ENCODE results near the gene BAIAP2L1.
"Not testable (repeated sequence)": the region's sequence is repeated elsewhere in the genome, so short reads cannot be mapped to it uniquely, and the experiment has no call there.

The BAIAP2L1 gene

GRCh38 chr7:98398567-98399372 is 2.1 kb downstream of the BAIAP2L1 start:
- peak; percentile 19 for DNase-seq (ENCODE audit: low read depth)

DNA sequence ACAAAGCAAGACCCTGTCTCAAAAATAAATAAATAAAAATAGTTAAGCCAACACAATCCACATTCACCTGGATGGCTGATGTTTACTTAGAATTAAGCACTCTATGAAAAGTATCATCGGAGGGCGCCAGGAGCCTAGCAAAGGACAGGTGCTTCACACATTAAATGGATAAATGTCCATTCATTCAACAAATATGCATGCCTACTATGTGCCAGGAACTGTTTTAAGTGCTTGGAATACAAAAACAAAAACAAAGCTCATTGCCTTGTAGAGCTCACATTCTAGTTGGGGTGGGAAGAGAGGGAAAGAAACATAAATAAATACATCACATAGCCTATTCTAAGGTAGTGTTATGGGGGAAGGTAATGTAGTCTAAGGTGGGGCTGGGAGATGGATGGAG is 4.1 kb downstream of the BAIAP2L1 start:
- no peak for DNase-seq (ENCODE audit: low read depth)

GRCh38 chr7:98395951-98396350 is 4.9 kb downstream of the BAIAP2L1 start:
- no peak for DNase-seq (ENCODE audit: low read depth)

DNA sequence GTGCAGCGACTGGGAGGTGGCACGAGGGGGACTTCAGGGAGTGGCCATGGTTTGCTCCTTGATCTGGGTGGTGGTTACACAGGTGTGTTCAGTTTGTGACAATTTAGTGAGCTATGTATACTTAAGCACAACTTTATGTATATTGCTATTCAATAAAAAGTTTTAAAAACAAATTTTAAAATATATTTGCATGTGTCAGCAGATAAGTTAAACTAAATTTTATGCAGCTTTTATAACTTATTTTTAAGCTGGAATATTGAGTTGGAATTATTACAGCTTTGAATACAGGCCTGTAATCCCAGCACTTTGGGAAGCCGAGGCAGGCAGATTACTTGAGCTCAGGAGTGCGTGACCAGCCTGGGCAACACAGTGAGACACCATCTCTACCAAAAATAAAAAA is 5.4 kb downstream of the BAIAP2L1 start:
- no peak for DNase-seq (ENCODE audit: low read depth)

- DNase-seq (ENCODE audit: low read depth) = peak; percentile 89
Observed at GRCh38 chr7:98394377-98394836, 6.5 kb downstream of the BAIAP2L1 start.

- DNase-seq (ENCODE audit: low read depth) = no peak
Observed at GRCh38 chr7:98387544-98388226, 13.2 kb downstream of the BAIAP2L1 start.

- no peak for DNase-seq (ENCODE audit: low read depth)
Observed at GRCh38 chr7:98387131-98387530, 13.8 kb downstream of the BAIAP2L1 start.

- not testable (repeated sequence) for DNase-seq (ENCODE audit: low read depth)
Observed at GRCh38 chr7:98385532-98385931, 15.4 kb downstream of the BAIAP2L1 start.

GRCh38 chr7:98378210-98378819 is 22.6 kb downstream of the BAIAP2L1 start:
- no peak for DNase-seq (ENCODE audit: low read depth)

DNA sequence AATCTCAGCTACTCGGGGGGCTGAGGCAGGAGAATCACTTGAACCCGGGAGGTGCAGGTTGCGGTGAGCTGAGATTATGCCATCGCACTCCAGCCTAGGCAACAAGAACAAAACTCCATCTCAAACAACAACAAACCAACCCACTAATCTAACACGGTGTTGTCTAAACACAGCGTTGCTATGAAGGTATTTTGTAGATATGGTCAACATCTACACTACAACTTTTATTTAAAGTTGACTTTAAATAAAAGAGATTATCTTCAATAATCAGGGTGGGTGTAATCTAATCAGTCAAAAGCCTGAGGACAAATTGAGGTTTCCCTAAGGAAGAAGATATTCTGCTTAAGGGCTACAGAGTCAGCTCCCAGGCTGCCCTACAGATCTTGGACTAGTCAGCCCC is 24.2 kb downstream of the BAIAP2L1 start:
- no peak for DNase-seq (ENCODE audit: low read depth)

DNA sequence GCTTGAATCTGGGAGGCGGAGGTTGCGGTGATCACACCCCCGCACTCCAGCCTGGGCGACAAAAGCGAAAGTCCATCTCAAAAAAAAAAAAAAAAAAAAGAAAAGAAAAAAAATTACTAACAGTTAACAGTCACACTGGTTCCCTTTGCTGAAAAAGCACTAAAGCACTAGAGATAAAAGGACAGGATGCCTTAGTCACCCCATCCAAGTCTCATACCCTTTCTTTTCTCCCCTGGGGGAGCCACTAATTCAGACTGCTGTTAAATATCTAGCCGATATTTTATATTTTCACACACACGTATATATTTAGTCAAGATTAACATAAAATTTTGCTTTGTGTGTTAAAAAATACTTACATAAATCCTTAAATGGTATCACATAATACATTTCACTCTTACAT is 25.2 kb downstream of the BAIAP2L1 start:
- no peak for DNase-seq (ENCODE audit: low read depth)

DNA sequence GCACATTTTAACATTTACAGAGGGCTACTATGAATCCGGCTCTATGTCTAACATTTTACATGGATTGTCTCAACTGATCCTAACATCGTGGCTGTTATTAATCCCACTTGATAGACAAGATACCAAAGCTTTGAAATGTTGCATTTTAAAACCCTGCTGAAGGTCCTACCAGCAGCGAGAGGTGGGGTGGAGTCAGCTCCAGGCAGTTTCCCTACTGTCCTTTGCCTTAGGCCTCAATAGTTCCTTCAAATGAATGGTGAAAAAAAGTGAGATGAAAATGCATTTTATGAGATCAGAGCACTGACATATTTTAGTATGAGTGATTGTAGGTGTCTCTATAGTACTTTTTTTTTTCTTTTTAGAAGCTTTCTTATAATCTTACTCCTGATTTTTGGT is 26.6 kb downstream of the BAIAP2L1 start:
- no peak for DNase-seq (ENCODE audit: low read depth)

- DNase-seq (ENCODE audit: low read depth) = peak; percentile 52
Observed at GRCh38 chr7:98372993-98373392, 27.9 kb downstream of the BAIAP2L1 start.

DNA sequence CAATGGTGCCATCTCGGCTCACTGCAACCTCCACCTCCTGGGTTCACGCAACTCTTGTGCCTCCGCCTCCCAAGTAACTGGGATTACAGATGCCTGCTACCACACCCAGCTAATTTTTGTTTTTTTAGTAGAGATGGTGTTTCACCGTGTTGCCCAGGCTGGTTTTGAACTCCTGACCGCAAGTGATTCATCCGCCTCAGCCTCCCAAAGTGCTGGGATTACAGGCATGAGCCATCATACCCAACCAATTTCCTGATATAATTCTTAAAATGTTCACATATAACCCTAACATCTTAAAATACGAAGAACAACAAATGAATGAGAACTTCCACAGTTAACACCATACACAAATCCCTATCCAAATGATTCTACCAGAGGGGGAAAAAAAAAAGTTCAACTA is 31.2 kb downstream of the BAIAP2L1 start:
- DNase-seq (ENCODE audit: low read depth) = no peak

GRCh38 chr7:98368716-98369115 is 32.2 kb downstream of the BAIAP2L1 start:
- DNase-seq (ENCODE audit: low read depth) = peak; percentile 39

DNA sequence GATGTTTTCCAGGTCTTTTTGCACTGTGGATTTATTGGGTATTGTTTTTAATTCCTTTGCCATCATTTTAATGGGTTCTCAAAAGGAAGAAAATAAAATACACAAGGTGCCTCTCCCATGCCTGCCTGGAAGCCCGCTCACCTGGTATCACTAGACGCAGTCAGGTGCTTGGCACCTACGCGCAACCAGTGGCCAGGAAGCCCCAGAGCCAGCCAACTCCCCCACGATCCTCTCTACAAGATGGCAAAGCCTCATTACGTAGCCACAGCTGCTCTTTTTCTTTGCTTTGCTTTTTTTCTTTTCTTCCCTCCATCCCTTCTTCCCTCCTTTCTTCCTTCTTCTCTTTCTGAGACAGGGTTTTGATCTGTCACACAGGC is 34.3 kb downstream of the BAIAP2L1 start:
- no peak for DNase-seq (ENCODE audit: low read depth)

GRCh38 chr7:98365863-98366561 is 34.9 kb downstream of the BAIAP2L1 start:
- DNase-seq (ENCODE audit: low read depth) = no peak

DNA sequence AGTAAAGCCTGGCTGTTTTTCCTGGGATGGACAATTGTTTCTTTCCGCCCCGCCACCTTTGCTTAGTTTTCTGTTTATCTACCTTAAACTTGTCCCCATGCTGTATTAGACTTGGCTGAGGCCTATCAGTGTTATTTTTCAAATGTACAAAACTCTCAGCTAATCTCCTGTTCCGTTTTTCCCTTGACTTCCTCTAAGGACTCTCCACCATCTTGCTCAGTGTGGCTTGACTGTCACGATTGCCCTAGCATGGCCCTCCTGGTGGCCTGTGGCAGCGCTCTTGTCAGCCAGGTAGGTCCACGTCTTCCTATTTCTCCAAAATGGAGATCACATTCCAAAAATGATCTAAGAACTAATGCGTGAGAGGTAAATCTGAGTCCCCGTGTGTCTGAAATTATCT is 36.7 kb downstream of the BAIAP2L1 start:
- no peak for DNase-seq (ENCODE audit: low read depth)

- no peak for DNase-seq (ENCODE audit: low read depth)
Observed at GRCh38 chr7:98362517-98362916, 38.4 kb downstream of the BAIAP2L1 start.

GRCh38 chr7:98360221-98361130 is 40.4 kb downstream of the BAIAP2L1 start:
- no peak for DNase-seq (ENCODE audit: low read depth)

- DNase-seq (ENCODE audit: low read depth) = no peak
Observed at GRCh38 chr7:98359395-98359794, 41.5 kb downstream of the BAIAP2L1 start.

Measured in amniotic epithelial cell (primary cell).